ENCODE results near the gene PLCD3.

Gene PLCD3

GRCh38 chr17:45104907-45105624 is 27.2 kb downstream of the PLCD3 start:
- in situ Hi-C loops (cut with MboI; ENCODE audit: low sequenced_read_pairs), result no loop called here

- in situ Hi-C loops (cut with MboI; ENCODE audit: low sequenced_read_pairs), result no loop called here
These were observed 27.8 kb downstream of the PLCD3 start for GRCh38 chr17:45104497-45104896.

- in situ Hi-C loops (cut with MboI; ENCODE audit: low sequenced_read_pairs), result no loop called here
These were observed 28.3 kb downstream of the PLCD3 start for GRCh38 chr17:45104029-45104428.

- in situ Hi-C loops (cut with MboI; ENCODE audit: low sequenced_read_pairs), result no loop called here
These were observed 29.0 kb downstream of the PLCD3 start for GRCh38 chr17:45103269-45103795.

- in situ Hi-C loops (cut with MboI; ENCODE audit: low sequenced_read_pairs), result no loop called here
These were observed 29.5 kb downstream of the PLCD3 start for GRCh38 chr17:45102856-45103255.

- in situ Hi-C loops (cut with MboI; ENCODE audit: low sequenced_read_pairs), result no loop called here
These were observed 30.2 kb downstream of the PLCD3 start for GRCh38 chr17:45101883-45102811.

- in situ Hi-C loops (cut with MboI; ENCODE audit: low sequenced_read_pairs), result no loop called here
These were observed 30.8 kb downstream of the PLCD3 start for GRCh38 chr17:45101546-45101882.

GRCh38 chr17:45098869-45099616 is 33.3 kb downstream of the PLCD3 start:
- in situ Hi-C loops (cut with MboI; ENCODE audit: low sequenced_read_pairs), result loop anchor here (10.0 kb wide), 1 partner anchor 174 kb away; no protein-coding TSS in a partner anchor

GRCh38 chr17:45098081-45098868 is 34.0 kb downstream of the PLCD3 start:
- in situ Hi-C loops (cut with MboI; ENCODE audit: low sequenced_read_pairs), result loop anchor here (10.0 kb wide), 1 partner anchor 173 kb away; no protein-coding TSS in a partner anchor

- in situ Hi-C loops (cut with MboI; ENCODE audit: low sequenced_read_pairs), result loop anchor here (10.0 kb wide), 1 partner anchor 172 kb away; no protein-coding TSS in a partner anchor
These were observed 35.4 kb downstream of the PLCD3 start for GRCh38 chr17:45096926-45097325.

- in situ Hi-C loops (cut with MboI; ENCODE audit: low sequenced_read_pairs), result loop anchor here (10.0 kb wide), 1 partner anchor 171 kb away; no protein-coding TSS in a partner anchor
These were observed 36.2 kb downstream of the PLCD3 start for GRCh38 chr17:45096141-45096540.

GRCh38 chr17:45093444-45094110 is 38.7 kb downstream of the PLCD3 start:
- in situ Hi-C loops (cut with MboI; ENCODE audit: low sequenced_read_pairs), result loop anchor here (10.0 kb wide), 1 partner anchor 169 kb away; no protein-coding TSS in a partner anchor

- in situ Hi-C loops (cut with MboI; ENCODE audit: low sequenced_read_pairs), result loop anchor here (10.0 kb wide), 1 partner anchor 168 kb away; no protein-coding TSS in a partner anchor
These were observed 39.3 kb downstream of the PLCD3 start for GRCh38 chr17:45092911-45093430.

GRCh38 chr17:45091778-45092425 is 40.4 kb downstream of the PLCD3 start:
- in situ Hi-C loops (cut with MboI; ENCODE audit: low sequenced_read_pairs), result loop anchor here (10.0 kb wide), 1 partner anchor 167 kb away; no protein-coding TSS in a partner anchor

GRCh38 chr17:45090711-45091110 is 41.6 kb downstream of the PLCD3 start:
- in situ Hi-C loops (cut with MboI; ENCODE audit: low sequenced_read_pairs), result loop anchor here (10.0 kb wide), 1 partner anchor 166 kb away; no protein-coding TSS in a partner anchor

- in situ Hi-C loops (cut with MboI; ENCODE audit: low sequenced_read_pairs), result no loop called here
These were observed 43.6 kb downstream of the PLCD3 start for GRCh38 chr17:45088741-45089140.

GRCh38 chr17:45087978-45088377 is 44.3 kb downstream of the PLCD3 start:
- in situ Hi-C loops (cut with MboI; ENCODE audit: low sequenced_read_pairs), result no loop called here

GRCh38 chr17:45087504-45087975 is 44.8 kb downstream of the PLCD3 start:
- in situ Hi-C loops (cut with MboI; ENCODE audit: low sequenced_read_pairs), result no loop called here

All from HL-60/S4 treated with retinoic acid at 250 ng/mL for 4 days and 3 days (cell line).